Stimulated activated CD8-positive, alpha-beta memory T cell treated with anti-CD3 and anti-CD28 coated beads, Interleukin-7, amount 100 ng/mL, for 1 hour (primary cell): Measurements from ENCODE around the gene TNFSF10.
"Not testable (repeated sequence)": the region's sequence is repeated elsewhere in the genome, so short reads cannot be mapped to it uniquely, and the experiment has no call there.

Experiments
- DNase-seq, 2 donors: peaks; one replicate each; pipeline ENCODE4 v3.0.0-alpha.2; 2020; ENCODE audit warnings: low read depth in 2 of 2

TNFSF10 gene

GRCh38 chr3:172544404-172544803 lies 21.2 kb upstream of the TNFSF10 start:
- no peak for DNase-seq

- DNase-seq = no peak
Observed at GRCh38 chr3:172543884-172544283, 20.7 kb upstream of the TNFSF10 start.

GRCh38 chr3:172543419-172543818 lies 20.2 kb upstream of the TNFSF10 start:
- DNase-seq = no peak

DNA sequence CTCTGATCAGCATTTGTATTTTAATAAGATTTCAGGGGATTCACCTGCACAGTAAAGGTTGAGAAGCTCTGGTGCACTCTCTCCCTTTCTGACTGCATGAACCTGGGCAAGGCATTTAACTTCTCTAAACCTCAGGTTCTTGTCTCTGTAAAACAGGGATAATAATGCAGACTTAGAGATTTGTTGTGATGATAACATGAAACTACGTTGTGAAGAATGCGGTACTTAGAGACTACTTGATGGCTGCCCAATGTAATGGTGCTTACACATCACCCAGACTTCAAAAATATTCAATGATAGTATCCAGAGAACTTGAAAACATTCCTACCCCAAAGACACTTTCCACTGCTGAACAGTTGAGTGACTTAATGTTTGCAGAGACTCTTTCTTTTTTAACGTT lies 19.8 kb upstream of the TNFSF10 start:
- DNase-seq = no peak

GRCh38 chr3:172541945-172542488 lies 18.8 kb upstream of the TNFSF10 start:
- no peak for DNase-seq

- no peak for DNase-seq
Observed at GRCh38 chr3:172540049-172540448, 16.8 kb upstream of the TNFSF10 start.

GRCh38 chr3:172539273-172539672 lies 16.0 kb upstream of the TNFSF10 start:
- DNase-seq = no peak

- no peak for DNase-seq
Observed at GRCh38 chr3:172538368-172539151, 15.3 kb upstream of the TNFSF10 start.

DNA sequence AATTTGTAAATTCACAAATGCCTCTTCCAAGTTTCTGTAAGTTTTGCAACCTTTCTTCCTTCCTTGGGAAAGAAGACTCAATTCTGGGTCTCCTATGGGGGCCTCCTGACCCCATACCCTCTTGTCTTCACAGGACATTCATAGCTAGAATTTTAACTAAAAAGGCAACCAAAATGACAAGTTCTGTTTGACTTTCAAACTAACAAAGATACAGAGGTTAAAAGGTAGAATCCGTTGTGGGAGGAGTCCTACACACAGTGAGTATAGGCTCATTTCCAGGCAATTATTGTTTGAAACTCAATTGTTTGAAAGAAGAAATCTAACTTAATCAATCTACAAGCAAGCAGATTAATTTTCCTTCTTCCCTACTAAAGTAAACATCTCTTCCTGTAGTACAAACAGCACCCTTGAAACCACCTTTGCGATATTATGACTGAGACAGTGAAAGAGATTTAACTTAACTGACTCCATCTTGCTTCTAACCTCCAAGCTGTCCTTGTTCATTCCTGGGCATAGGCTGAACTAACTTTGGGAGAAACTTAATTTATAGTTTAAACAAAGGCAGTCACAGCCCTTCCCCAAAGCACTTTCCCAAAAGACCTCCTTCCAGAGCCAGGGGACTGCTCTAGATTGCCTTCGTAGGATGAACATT lies 14.4 kb upstream of the TNFSF10 start:
- no peak for DNase-seq

- no peak for DNase-seq
Observed at GRCh38 chr3:172536993-172537419, 13.8 kb upstream of the TNFSF10 start.

- DNase-seq = no peak
Observed at GRCh38 chr3:172536505-172536904, 13.3 kb upstream of the TNFSF10 start.

DNA sequence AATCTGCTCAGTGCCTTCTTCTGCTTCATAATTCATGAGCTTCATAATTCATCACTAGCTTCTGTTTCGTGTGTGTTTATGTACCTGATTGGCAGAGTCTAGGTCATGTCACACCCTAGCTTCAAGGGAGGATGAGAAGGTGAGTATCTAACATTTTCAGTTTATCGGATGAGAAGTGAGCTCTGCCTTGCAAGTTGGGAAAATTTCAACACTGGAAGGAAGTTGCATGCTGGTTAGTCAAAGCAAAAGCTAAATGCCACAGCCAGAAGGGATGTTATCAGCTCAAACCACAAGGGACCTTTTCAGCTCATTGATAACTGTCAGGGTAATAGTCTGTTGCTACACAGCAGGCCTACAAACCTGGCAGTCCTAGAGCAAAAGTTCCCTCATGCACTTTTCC lies 7.3 kb upstream of the TNFSF10 start:
- DNase-seq = no peak

GRCh38 chr3:172530101-172530561 lies 6.9 kb upstream of the TNFSF10 start:
- no peak for DNase-seq

- no peak for DNase-seq
Observed at GRCh38 chr3:172528677-172529076, 5.4 kb upstream of the TNFSF10 start.

GRCh38 chr3:172527306-172527705 lies 4.1 kb upstream of the TNFSF10 start:
- no peak for DNase-seq

GRCh38 chr3:172525116-172525613 lies 1.9 kb upstream of the TNFSF10 start:
- DNase-seq = no peak

DNA sequence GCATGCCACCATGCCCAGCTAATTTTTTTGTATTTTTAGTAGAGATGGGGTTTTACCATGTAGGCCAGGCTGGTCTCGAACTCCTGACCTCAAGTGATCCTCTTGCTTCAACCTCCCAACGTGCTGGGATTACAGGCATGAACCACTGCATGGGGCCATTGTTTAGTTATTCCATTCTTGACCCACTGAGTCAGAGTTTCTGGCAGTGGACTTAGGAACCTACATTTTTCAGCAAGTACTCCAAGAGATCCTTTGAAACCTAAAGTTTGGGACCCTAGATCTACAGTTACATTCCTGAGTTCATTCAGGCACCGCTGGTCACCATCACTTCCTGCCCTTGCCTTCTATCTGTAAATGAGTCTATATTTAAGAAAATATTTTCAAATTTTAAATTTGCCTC lies 1.4 kb upstream of the TNFSF10 start:
- DNase-seq = no peak

DNA sequence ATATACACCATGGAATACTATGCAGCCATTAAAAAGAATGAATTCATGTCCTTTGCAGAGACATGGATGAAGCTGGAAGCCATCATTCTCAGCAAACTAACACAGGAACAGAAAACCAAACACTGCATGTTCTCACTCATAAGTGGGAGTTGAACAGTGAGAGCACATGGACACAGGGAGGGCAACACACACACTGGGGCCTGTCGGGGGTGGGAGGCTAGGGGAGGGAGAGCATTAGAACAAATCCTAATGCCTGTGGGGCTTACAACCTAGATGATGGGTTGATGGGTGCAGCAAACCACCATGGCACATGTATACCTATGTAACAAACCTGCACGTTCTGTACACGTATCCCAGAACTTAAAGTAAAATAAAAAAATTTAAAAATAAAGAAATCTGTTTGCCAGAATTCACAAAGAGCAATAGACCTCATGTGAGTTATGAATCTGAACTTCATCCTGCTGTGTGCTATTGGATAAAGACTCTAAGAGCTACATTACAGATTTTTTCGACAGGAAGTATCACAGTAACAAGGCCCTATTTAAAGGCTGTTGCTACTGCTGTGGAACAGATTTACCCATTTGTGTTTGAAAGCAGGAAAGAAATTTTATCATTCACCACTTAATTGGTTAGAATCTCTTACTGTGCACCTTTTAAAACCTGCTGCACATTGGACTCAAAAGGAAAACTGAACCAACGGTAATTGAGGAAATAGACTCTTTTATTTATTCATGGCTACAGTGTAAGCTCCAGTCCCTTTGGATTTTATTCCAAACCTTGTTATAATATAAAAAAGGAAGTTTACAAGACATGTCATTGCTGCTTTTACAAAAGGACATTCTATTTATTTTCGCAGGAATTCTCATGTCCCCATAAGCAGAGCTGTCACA lies 1.1 kb downstream of the TNFSF10 start:
- DNase-seq = not testable (repeated sequence)

- DNase-seq = no peak
Observed at GRCh38 chr3:172520301-172520831, 2.9 kb downstream of the TNFSF10 start.

DNA sequence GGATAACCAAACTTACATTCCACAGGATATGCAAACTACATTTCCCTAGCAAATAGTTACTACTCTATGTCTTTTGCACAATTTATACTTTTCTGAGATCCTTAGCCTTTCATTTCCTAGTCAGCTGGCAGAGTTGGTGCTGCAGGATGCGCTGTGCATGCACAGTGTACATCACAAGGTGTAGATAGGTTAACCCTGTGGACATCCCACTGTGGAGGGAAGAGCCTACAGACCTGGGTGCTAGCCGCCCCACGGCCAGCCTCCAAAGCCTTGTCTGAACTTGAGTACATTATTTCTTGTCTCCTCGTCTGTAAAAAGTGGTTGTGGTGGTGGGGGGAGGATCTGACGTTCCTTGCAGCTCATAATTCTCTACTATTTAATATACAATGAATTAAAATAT lies 3.5 kb downstream of the TNFSF10 start:
- no peak for DNase-seq

DNA sequence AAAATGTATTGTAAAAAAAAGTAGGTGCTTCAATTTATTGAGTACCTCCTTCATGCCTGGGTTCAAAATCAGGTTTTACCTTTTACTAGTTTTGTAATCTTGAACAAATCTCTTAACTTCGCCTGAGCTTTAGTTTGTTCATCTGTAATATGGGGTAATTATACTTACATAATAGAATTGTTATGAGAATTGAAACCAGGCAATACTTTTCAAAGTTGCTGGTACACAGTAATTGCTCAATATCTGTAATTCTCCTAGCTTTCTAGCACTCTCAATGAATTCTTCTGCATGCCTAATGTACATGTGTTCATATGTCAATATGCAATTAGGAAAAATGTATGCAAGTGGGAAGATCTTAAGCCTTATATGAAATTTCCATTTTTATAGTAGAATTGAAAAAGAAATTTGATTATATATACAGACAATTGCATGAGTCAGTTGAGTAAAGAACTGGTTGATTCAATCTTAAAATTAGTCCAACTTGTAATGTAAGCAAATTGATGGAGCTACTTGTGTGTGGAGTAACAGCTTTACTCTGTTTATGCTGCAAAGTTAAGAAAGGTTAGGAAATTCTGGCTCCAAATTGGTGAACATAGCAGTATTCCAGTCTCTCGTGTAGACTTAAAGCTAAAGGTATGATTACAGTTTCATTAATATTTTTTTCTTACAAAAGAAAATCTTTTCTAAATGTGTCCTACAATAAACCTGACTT lies 4.1 kb downstream of the TNFSF10 start:
- no peak for DNase-seq
